GM18861 (cell line): Measurements from ENCODE around the gene KIAA0513.

ENCODE experiments used
- ATAC-seq: cut with Tn5 transposase; IDR thresholded peaks from one replicate; pipeline ENCODE4 v1.9.1; 2021; ENCODE audit not compliant: unreplicated experiment

KIAA0513 gene

DNA sequence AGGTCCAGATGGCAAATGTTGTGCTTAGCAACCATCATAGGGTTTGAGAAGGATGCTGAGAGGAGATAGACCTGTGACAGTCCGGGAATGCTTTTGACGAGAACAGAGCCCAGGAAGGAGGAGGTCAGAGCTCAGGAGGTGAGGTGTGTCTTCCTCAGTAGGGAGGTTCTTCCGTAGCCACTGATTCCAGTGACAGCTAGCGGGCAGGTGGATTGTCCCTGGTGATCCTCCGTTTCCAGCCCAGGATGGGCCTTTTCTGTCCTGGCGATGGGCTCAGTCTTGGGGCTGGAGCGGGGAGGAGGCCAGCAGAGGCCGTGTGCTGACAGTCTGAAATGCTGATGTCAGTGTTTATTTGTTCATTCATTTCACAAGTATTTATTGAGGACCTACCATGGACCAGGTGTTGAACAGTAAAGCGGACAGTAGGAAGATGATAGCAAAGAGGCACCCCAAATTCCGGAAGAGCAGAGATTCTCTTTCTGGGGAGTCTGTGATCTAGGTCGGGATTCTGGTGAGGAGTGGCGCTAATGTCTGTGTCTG is 38.8 kb downstream of the KIAA0513 start:
- ATAC-seq: no peak

GRCh38 chr16:85067024-85067423 is 39.4 kb downstream of the KIAA0513 start:
- ATAC-seq: no peak

GRCh38 chr16:85067426-85067825 is 39.8 kb downstream of the KIAA0513 start:
- ATAC-seq: no peak

DNA sequence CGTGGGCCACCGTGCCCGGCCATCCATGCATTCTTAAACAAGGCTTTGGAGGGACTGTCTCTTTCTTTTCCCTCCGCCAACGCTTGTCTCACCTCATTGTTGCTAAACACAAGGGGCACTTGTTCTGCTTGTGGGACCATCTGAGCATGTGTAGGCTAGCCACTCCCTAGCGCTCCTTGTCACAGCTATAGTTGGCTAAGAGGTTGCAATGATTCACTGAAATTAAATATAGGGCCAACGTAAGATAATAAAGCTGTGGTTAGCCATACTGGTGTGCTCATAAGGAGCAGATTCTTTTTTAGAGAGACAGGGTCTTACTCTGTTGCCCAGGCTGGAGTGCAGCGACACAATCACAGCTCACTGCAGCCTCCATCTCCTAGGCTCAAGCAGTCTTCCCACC is 41.2 kb downstream of the KIAA0513 start:
- ATAC-seq: no peak

GRCh38 chr16:85069171-85069570 is 41.6 kb downstream of the KIAA0513 start:
- ATAC-seq: no peak

- ATAC-seq: no peak
Measured at GRCh38 chr16:85072076-85072860, 44.7 kb downstream of the KIAA0513 start.

DNA sequence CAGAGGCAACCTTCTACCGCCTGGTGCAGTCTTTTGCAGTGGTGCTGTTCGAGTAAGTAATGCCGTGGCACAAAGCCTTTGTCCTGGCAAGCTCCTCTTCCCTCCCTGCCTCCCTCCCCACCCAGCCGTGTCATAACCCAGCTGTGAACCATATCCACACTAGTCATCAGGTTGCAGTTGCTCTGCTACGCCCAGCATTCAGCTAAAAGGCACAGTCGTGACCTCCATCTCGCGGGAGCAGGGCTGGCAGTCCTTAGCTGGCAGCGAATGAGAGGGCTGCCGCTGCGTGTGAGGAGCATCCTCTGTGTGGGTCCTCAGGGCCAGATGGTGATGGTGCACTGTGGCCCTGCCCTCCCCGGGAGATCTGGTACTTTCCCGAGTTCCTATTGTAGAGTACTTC is 45.4 kb downstream of the KIAA0513 start:
- no peak for ATAC-seq

GRCh38 chr16:85074225-85074914 is 46.8 kb downstream of the KIAA0513 start:
- ATAC-seq: no peak

- no peak for ATAC-seq
Measured at GRCh38 chr16:85075236-85075924, 47.8 kb downstream of the KIAA0513 start.

GRCh38 chr16:85077039-85077438 is 49.4 kb downstream of the KIAA0513 start:
- no peak for ATAC-seq

DNA sequence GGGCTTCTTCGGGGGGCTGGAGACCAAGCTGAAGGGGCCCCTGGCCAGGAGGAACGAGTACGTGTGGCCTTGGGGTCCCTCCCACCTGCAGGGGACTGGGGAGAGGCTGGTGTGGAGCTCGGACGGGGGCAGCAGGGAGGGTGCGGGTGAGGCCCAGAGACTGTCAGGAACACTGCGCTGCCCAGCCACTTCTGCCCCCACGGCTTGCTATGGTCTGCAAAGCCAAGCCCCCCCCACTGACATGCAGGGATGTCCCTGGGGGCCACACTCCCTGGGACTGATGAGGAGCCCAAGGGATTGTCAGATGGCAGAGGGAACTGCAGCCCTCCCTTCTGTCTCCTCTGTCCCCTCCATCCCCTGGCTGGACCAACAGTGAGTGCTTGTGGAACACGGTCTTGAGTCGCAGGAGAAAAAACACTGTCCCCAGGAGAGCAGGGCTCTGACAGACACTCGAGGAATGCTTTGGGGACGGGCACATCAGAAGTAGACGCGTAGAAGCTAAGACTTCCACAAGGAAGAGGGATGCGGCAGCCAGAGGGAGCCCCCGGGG is 50.1 kb downstream of the KIAA0513 start:
- ATAC-seq: no peak

DNA sequence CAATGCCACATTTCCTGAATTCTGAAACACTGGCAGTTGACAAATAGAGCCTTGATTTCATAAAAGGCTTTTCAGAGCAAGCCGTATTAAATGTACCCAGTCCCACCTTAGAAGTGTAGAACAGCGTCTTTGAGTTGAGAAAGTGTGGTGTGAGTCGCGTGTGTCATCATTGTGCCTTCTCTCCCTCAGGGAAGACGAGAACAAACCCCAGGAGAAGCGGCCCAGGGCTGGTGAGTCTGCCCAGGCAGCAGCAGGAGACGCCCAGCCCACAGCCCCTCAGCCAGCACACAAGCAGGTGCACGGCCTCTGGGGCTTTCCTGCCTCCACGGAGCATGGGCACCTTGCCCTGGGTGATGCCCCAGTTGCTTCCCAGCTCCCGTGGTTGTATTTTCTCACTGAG is 50.6 kb downstream of the KIAA0513 start:
- no peak for ATAC-seq

DNA sequence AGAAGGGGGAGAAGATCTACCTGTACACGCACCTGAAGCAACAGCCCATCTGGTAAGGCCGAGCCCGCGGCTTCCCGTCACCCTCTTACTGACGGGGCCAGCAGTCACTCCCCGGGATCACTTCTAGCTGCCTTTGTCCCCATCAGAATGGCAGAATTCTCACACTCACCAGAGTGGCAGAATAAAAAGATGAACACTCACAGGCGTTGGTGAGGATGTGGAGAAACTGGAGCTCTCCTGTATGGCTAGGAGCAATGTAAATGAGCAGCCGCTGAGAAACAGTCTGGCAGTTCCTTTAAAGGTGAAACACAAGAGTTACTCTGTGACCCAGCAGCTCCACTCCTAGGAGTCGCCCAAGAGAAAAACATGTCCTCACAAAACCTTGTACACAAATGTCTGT is 51.4 kb downstream of the KIAA0513 start:
- ATAC-seq: no peak

- ATAC-seq: no peak
Measured at GRCh38 chr16:85079785-85080570, 52.4 kb downstream of the KIAA0513 start.

GRCh38 chr16:85081038-85081437 is 53.4 kb downstream of the KIAA0513 start:
- ATAC-seq: no peak

DNA sequence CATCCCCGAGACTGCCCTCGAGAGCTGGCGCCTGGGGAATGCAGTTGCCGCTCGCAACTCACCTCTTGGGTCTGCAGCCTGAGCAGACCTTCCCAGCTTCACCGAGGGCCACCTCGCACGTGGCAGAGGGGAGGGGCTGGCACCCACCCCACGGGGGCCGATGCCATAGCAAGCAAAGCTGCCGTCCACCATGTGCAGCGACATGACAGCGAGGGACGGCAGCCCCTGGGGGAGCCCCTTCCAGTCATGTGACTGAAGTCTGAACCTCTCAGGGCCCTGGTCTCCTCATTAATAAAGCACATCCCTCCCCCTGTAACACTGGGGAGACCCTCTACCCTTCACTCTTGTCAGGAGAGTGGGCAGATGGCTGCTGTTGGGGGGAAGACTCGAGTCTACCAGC is 54.2 kb downstream of the KIAA0513 start:
- ATAC-seq: no peak

GRCh38 chr16:85082173-85083050 is 54.8 kb downstream of the KIAA0513 start:
- no peak for ATAC-seq

- no peak for ATAC-seq
Measured at GRCh38 chr16:85083051-85083639, 55.5 kb downstream of the KIAA0513 start.

GRCh38 chr16:85084841-85085510 is 57.4 kb downstream of the KIAA0513 start:
- ATAC-seq: no peak
